HG02885 (cell line): ENCODE results near the gene ADGRG6.

ENCODE experiments used
- ATAC-seq: cut with Tn5 transposase; IDR thresholded peaks from one replicate; pipeline ENCODE4 v1.9.1; 2021; ENCODE audit warnings: mild to moderate bottlenecking; ENCODE audit not compliant: unreplicated experiment, poor library complexity

Gene ADGRG6

DNA sequence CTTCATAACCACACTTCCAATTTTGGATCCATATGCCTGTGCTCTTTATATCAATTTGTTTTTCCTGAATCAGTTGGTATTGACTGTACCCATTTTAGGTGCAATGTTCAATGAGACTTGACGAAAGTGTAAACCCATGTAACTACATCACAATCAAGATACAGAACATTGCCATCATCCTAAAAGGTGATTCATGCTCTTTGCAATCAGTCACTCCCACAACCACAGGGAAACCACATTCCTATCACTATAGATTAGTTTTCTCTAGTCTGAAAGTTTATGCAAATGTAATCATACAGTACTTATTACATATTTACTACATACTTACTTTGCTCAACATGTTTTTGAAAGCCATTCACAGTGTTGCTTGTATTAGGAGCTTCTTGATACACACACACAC lies 167.4 kb downstream of the ADGRG6 start:
- ATAC-seq, result no peak

DNA sequence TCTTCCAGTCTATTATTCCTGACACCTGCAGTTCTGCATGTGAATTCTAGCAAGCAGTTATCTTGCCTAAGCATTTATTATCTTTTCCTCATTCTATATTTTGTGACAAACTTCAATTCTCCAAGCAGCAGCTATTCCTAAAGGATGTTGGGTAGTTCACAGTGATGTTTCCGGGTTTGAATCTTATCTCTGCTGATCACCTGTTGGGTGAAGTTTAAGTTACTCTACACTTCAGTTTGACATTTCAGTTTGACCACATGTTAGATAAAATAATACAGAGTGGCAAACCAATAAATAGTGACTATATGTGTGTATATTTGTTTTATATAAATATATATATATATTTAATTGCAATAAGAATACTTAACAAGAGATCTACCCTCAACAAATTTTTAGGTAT lies 168.6 kb downstream of the ADGRG6 start:
- ATAC-seq, result no peak

DNA sequence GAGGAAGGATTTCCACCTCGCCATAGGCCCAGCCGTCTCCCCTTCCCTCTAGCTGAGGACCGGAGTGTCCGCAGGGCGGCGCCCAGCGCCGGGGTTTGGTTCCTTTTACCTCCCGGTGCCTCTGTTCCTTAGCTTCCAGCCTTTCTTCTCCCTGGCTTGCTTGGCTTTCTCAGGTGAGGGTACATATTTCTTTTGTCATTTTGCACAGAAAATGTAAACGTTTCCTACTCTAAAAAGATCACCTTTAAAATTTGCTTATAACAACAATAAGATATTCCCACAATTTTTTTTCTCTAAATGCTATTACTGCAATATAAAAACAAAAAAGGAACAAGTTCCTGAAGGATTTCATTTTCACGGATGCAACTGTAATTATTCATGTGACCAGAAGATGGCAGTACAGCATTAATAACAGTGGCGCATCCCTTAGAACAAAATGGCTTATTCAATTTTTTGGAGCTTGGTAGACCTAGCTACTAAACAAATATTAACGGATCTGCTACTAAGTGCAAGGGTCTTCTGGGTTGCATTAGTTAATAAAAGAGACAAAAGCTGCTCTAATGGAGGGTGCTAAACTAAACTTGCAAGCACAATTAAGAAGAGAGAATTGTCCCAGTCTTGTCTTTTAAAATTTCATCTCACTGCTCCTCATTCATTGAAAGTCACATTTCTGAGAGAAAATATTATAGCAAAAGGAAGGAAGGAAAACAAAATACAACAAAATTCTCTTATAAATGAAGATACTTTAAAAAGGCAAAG lies 172.9 kb downstream of the ADGRG6 start:
- peak; percentile 66 for ATAC-seq

- ATAC-seq, result no peak
Measured at GRCh38 chr6:142476452-142476851, 174.6 kb downstream of the ADGRG6 start.

DNA sequence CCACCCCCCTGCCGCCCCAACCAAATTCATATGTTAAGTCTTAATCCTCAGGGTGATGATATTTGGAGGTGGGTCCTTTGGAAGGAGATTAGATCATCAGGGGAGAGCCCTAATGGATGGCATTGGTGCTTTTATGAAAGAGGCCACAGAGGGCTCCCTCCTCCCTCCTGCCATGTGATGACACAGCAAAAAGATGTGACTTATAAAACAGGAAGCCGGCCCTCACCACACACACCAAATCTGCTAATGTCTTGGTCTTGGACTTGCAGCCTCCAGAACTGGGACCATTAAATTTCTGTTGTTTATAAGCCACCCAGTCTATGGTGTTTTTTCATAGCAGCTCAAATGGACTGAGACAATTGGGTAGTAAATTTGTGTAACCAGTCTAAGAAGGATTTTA lies 176.3 kb downstream of the ADGRG6 start:
- ATAC-seq, result no peak

DNA sequence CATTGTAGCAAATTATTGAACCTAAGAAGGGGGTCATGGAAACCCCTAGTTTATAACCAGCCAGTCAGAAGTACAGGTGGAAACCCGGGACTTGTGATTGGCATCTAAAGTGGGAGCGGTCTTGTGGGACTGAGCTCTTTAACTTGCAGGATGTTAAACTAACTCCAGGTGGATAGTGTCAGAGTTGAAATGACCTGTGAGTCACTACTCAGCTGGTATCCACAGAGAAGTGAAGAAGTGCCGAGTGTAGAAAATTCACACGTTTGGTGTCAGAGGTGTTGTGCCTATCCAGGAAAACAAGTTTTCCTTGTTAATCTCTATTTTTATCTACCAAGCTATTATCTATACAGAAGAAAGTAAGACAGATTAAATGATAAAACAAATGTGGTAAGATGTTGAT lies 179.7 kb downstream of the ADGRG6 start:
- ATAC-seq, result no peak

DNA sequence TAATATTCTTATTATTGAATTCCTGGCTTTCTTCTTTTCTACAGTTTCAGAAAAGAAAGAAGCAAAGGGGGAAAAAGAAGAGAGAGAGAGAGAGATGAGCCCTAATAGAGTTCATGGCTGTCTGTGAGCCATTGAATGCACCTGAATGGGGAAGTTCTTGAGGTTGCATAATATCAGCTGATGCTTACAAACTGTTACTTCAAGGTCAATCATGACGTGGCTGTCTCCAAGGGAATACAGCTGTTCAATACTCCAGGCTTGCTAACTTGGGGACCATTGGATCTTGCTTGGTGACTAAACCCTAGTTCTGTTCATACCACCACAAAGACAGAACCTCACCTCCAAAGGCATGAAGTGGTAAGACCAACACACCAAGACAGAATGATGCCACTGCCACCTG lies 180.4 kb downstream of the ADGRG6 start:
- no peak for ATAC-seq

- no peak for ATAC-seq
Measured at GRCh38 chr6:142482974-142483373, 181.2 kb downstream of the ADGRG6 start.

GRCh38 chr6:142485256-142485655 lies 183.4 kb downstream of the ADGRG6 start:
- no peak for ATAC-seq

GRCh38 chr6:142489722-142490610 lies 188.2 kb downstream of the ADGRG6 start:
- ATAC-seq, result no peak
